Fibroblast of gingiva (primary cell): Measurements from ENCODE around the gene FEZ2.

Experiments
- DNase-seq: peaks from one replicate; pipeline ENCODE4 v3.0.0-alpha.2; 2011; ENCODE audit warnings: low read depth

The FEZ2 gene

GRCh38 chr2:36561237-36561944 is 36.6 kb downstream of the FEZ2 start:
- DNase-seq = peak; percentile 72

GRCh38 chr2:36560726-36561125 is 37.2 kb downstream of the FEZ2 start:
- no peak for DNase-seq

GRCh38 chr2:36559221-36559942 is 38.6 kb downstream of the FEZ2 start:
- DNase-seq = no peak

GRCh38 chr2:36556842-36557241 is 41.1 kb downstream of the FEZ2 start:
- peak; percentile 70 for DNase-seq

- DNase-seq = no peak
These were observed 42.2 kb downstream of the FEZ2 start for GRCh38 chr2:36555789-36556188.

- no peak for DNase-seq
These were observed 43.4 kb downstream of the FEZ2 start for GRCh38 chr2:36554531-36554930.

GRCh38 chr2:36553683-36554082 is 44.3 kb downstream of the FEZ2 start:
- DNase-seq = no peak

- DNase-seq = no peak
These were observed 48.0 kb downstream of the FEZ2 start for GRCh38 chr2:36550006-36550405.

- no peak for DNase-seq
These were observed 48.8 kb downstream of the FEZ2 start for GRCh38 chr2:36549165-36549574.

- DNase-seq = no peak
These were observed 50.1 kb downstream of the FEZ2 start for GRCh38 chr2:36547906-36548305.

GRCh38 chr2:36545871-36546416 is 52.0 kb downstream of the FEZ2 start:
- no peak for DNase-seq

GRCh38 chr2:36544638-36545338 is 53.2 kb downstream of the FEZ2 start:
- no peak for DNase-seq

GRCh38 chr2:36541891-36542595 is 55.9 kb downstream of the FEZ2 start:
- no peak for DNase-seq

GRCh38 chr2:36540986-36541754 is 56.8 kb downstream of the FEZ2 start:
- no peak for DNase-seq

- DNase-seq = no peak
These were observed 58.3 kb downstream of the FEZ2 start for GRCh38 chr2:36539631-36540030.

- no peak for DNase-seq
These were observed 59.6 kb downstream of the FEZ2 start for GRCh38 chr2:36538335-36538734.

- DNase-seq = no peak
These were observed 61.2 kb downstream of the FEZ2 start for GRCh38 chr2:36536776-36537175.

- DNase-seq = no peak
These were observed 62.9 kb downstream of the FEZ2 start for GRCh38 chr2:36535099-36535498.

- no peak for DNase-seq
These were observed 63.6 kb downstream of the FEZ2 start for GRCh38 chr2:36534275-36534799.

GRCh38 chr2:36530983-36531354 is 67.0 kb downstream of the FEZ2 start:
- peak; percentile 64 for DNase-seq
